ENCODE measurements around the gene ZNF66.
"Not testable (repeated sequence)": the region's sequence is repeated elsewhere in the genome, so short reads cannot be mapped to it uniquely, and the experiment has no call there.

The ZNF66 gene

DNA sequence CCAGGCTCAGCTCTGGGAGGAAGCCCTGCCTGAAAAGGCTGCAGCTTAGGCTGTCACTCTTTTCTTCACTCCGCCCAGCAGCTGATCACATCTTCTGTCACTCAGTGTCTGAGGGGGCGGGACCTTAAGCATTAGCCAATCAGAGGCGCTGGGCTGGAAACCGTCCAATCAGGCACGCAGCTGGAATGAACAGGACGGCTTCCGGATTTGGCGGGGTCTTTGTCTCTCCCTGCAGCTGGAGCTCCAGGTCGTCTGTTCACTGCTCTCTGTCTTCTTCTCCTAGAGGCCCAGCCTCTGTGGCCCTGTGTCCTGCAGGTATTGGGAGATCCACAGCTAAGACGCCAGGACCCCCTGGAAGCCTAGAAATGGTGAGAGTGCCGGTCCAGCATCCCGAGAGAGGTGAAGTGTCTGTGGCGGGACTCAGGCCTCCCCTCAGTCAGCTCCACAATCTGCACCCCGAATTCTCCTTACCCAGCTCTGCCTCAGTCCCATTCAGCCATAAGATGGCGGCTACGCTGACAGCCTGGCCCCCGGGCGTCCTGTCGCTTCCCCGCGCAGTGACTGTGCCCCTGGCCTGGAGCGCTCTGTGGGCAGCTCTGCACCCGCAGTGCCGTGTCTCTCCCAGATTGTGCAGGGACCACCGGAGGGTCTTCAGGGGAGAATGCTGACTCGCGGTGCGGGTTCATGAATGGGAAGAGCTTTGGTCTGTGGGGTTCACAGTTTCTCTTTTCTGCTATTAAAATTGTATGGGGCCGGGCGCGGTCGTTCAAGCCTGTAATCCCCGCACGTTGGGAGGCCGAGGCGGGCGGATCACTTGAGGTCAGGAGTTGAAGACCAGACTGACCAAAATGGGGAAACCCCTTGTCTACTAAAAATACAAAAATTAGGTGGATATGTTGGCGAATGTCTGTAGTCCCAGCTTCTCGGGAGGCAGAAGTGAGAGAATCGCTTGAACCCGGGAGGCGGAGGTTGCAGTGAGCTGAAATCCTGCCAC is at the start of gene ZNF66:
ZNF66 (plus strand) TSS at position 222 of the 994 bp plus-strand sequence; CDS start at position 366, 144 bp downstream.
- peak; percentile 19 for DNase-seq

DNA sequence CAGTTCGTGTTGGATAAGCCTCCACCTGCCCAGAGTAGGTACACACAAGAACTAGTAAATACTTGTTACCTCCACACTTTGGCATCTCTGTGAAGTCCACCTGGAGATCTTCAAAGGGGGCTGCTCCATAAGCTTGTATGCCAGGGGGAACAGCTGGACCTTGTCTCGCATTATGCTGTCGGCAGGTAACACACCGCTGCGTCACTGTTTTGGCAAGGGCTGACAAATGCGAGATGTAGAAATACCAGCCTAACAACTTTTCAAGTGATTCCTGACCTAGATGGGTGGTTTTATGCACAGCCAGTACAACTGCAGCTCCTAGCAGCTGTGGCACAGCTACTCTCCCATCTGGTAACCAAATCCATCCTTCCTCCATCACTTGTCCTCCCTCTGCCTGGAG is 25.9 kb upstream of the ZNF66 start:
- not testable (repeated sequence) for DNase-seq

DNA sequence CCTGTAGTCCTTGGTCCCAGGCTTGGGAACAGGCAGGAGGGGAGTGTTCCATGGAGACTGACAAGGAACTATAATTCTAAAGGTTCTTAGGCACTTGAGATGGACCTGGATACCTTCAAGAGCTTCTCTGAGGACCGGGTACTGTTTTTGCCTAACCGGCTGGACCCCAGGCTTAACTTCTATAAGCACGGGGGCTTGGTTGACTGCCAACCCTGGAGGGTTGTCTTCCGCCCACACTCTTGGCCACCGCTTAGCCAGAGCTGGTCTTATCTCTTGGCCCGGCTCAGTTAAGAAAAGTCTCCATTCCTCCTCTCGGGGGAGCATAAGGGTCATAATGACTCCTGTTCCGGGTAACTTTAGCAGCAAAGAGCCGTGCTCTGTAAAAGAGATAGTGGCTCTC is 23.8 kb upstream of the ZNF66 start:
- not testable (repeated sequence) for DNase-seq

DNA sequence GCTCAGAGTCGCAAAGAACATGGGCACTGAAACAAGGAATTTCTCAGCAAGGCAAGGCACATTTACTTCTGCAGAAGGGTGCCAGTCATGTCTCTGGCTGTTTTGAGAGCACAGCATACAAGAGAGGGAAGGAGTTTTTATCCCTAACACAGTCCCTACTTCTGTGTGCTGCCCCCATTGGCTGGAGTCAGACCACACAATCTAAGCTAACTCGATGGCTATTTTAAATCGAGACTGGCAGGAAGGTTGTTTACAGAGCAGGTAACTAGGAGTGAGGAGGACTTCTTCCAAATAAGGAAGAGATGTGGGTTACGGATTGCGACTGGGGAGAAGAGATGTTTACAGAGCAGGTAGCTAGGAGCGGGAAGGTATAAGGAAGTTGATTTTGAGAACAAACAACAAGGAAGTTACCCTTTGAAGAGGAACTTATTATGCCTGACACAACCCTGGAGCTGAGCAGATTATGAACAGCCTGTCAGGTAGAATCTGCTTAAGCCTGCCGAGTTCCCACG is 6.8 kb upstream of the ZNF66 start:
- DNase-seq: not testable (repeated sequence)

DNA sequence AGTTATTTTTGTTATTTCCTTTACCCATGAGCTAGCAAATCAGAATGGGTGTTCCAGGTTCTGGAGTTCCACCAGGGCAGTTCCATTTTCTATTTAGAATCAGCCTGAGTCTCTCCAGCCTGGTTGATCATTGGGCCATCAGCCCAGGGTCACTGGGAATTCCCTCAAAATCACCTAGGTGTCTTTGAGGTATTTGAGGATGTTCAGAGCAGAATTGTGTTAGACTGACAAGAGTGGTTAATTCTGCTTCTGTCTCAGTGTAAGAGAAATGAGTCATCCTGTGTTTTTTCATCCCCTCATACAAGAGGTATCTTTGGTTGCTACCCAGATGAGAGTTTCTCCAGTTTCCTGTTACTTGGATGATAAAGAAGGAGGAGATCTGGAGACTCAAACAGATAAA is 11.7 kb downstream of the ZNF66 start:
- DNase-seq: no peak

DNA sequence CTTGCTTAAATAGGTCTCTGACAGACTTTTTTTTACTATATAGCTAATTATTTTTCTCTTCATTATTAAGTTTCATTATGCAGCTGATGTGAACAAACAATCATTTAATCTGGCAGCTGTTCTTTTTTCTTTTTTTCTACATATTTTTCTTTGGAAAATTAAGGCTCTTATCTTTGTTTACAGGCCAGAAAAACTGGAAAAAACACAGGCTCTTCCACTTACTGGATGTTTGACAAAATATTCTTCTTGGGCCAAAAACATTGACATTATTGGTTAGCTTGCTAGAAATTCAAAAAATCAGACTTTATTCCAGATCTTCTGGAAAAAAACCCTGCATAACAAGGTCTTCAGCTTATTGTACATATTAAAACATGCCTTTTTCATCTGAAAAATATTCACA is 15.7 kb downstream of the ZNF66 start:
- DNase-seq: no peak

DNA sequence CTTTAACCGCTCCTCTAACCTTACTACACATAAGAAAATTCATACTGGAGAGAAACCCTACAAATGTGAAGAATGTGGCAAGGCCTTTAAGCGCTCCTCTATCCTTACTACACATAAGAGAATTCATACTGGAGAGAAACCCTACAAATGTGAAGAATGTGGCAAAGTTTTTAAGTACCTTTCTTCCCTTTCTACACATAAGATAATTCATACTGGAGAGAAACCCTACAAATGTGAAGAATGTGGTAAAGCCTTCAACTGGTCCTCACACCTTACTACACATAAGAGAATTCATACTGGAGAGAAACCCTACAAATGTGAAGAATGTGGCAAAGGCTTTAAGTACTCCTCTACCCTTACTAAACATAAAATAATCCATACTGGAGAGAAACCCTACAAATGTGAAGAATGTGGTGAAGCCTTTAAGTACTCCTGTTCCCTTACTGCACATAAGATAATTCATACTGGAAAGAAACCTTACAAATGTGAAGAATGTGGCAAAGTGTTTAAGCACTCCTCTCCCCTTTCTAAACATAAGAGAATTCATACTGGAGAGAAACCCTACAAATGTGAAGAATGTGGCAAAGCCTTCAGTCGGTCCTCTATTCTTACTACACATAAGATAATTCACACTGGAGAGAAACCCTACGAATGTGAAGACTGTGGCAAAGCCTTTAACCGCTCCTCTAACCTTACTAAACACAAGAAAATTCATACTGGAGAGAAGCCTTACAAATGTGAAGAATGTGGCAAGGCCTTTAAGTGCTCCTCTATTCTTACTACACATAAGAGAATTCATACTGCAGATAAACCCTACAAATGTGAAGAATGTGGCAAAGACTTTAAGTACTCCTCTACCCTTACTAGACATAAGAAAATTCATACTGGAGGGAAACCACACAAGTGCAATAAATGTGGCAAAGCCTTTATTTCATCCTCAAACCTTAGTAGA is 30.5 kb downstream of the ZNF66 start:
- not testable (repeated sequence) for DNase-seq

DNA sequence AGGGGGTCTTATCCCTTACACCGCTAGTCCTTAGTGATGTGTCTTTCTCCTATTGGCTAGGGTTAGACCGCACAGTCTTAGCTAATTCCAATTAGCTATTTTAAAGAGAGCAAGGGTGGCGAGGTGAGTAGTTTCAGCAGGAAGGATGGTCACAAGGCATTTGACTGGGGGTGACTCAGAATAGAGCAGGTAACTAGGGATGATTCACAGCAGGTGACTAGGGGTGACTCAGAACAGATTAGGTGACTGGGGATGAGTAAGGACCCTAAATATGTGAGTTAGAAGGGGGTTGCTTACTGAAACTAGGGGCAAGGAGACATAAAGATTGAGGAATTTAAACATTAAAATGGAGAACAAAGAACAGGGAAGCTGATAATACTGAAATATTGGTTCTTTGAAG is 64.3 kb downstream of the ZNF66 start:
- DNase-seq: no peak

Data from GOT3 (cell line).